NCI-H1105 treated with DMSO at 0.1 percent for 48 hours (cell line): ENCODE results near the gene CDC42.
"Not testable (repeated sequence)": the region's sequence is repeated elsewhere in the genome, so short reads cannot be mapped to it uniquely, and the experiment has no call there.

Source experiments
- DNase-seq: peaks from one replicate; lab custom pipeline; 2025; lab: John Stamatoyannopoulos, UW

Gene CDC42

GRCh38 chr1:22074803-22075202 is 22.3 kb downstream of the CDC42 start:
- DNase-seq, result no peak

GRCh38 chr1:22075718-22076117 is 23.2 kb downstream of the CDC42 start:
- no peak for DNase-seq

GRCh38 chr1:22076346-22076745 is 23.8 kb downstream of the CDC42 start:
- DNase-seq, result no peak

- DNase-seq, result no peak
Measured at GRCh38 chr1:22077728-22078127, 25.2 kb downstream of the CDC42 start.

GRCh38 chr1:22078133-22078532 is 25.6 kb downstream of the CDC42 start:
- no peak for DNase-seq

- no peak for DNase-seq
Measured at GRCh38 chr1:22080191-22080590, 27.7 kb downstream of the CDC42 start.

DNA sequence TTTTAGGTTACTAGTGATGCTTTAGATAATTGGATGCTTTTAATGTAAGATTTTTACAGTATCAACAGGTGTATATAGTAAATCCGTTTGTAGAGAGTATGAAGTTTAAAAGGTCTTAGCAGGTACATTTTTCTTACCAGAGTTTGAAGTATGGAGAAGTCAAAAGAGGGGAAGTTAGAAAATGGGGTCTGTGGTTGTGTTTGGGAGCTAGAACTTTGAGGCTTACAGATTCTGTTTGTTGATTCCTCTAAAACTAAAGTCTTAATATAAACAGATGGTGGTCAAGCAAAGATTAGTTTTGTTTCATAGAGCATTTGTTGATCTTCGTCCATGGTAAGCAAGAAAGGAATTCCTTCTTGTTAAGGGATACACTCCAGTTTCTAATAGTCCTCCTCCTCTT is 35.8 kb downstream of the CDC42 start:
- no peak for DNase-seq

- DNase-seq, result no peak
Measured at GRCh38 chr1:22089134-22089571, 36.6 kb downstream of the CDC42 start.

GRCh38 chr1:22089787-22090186 is 37.3 kb downstream of the CDC42 start:
- DNase-seq, result no peak

DNA sequence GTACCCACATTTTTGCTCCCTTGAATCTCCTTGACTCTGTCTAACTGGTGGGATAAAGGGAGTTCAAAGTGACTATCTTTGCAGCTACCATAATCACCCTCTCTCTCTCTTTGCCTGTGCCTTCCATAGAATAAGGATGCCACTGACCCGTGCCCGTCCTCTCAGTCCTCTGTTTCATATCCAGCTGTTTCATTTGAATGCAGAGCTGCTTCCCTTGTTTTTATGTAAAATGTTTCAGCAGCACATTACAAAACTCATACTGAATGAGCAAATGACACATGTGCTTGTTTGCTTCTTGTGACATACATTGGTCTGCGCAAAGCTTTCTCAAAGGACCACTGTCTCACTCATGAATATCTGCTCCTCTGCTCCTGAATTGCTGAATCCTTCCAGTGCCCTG is 38.4 kb downstream of the CDC42 start:
- no peak for DNase-seq

DNA sequence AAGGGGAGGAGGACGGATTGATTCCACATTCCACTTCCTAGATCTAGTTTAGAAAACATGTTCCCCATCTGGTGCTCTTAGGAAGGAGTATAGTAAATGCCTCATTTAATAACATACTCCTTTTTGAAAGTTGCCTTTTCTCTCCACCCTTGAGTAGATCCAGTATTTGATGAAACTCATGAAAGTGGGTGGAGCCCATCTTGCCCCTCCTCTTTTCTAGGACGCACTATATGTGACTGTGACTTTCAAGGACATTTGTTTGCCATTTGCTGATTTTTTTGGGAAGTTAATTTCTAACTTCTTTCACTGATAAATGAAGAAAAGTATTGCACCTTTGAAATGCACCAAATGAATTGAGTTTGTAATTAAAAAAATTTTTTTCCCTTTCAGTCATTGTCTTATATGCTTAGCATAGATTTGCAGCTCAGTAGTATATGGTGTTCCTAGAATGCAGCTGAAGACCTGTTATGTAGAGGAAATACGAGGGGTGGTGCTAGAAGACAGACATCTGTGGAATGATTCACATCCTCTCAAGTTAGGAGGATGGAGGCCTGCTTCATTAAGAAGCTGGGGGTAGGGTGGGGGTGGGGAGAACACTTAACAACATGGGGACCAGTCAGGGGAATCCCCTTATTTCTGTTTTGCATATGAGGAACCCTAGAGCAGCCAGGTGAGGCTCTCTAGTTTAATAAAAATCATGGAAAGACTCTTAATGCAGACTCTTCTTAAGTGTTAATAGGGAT is 39.7 kb downstream of the CDC42 start:
- DNase-seq, result not testable (repeated sequence)

GRCh38 chr1:22093513-22093912 is 41.0 kb downstream of the CDC42 start:
- DNase-seq, result no peak

DNA sequence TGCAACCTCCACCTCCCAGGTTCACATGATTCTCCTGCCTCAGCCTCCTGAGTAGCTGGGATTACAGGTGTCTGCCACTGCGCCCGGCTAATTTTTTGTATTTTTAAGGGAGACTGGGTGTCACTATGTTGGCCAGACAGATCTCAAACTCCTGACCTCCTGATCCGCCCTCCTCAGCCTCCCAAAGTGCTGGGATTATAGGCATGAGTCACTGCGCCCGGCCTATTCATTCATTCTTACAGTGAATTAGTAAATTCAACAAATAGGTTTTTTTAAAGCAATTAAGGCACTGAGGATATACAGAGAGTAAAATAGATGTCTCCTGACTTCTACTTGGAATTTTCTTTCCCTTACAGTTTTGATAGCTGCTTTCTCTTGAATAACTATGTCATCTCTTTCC is 43.5 kb downstream of the CDC42 start:
- no peak for DNase-seq

- no peak for DNase-seq
Measured at GRCh38 chr1:22096463-22096862, 44.0 kb downstream of the CDC42 start.

DNA sequence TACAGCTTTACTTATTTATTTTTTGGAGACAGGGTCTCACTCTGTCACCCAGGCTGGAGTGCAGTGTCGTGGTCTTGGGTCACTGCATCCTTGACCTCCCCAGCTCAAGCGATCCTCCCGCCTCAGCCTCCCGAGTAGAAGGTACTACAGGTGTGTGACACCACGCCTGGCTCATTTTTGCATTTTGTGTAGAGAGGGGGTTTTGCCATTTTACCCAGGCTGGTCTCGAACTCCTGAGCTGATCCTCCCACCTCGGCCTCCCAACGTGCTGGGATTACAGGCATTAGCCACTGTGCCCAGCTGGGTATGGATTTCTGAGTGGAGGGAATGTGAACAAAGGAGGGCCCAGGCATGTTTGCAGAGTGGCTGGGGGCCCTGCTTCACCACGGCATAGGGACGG is 46.2 kb downstream of the CDC42 start:
- no peak for DNase-seq

DNA sequence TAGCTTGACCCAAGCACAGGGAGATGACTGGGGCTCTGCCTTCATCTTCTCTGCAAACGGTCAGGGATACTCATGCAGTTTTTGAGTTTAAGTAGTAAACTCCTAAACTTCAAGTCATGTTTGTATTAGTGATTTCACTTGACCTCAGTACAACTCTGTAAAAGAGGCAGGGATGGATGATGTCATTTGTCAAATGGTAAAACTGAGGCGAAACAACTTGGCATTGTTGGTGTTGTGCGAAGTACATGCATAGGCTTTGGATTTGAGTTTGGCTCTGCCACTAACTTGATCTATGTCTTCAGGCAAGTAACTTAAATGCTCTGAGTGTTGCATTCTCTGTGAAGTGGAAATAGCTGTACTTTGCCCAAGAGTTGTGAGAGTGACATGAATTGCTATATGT is 47.7 kb downstream of the CDC42 start:
- no peak for DNase-seq

DNA sequence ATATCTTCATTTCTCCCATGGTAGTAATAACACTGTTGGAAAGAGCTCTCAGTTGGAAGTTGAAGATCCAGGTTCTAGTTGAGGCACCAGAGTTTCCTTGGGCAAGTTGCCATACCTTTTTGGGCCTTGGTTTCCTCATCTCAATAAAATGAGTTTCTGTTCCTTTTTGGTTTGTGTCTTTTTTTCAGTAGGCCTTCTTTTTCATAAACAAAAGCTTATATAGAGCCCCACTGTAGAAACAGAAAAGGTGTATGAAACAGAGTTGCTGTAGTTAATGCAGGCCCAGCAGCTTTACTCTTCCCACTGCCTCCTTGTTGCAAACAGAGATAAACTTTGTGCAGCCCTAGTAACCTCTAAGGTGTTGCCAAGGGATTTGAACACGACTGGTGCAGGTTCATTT is 48.7 kb downstream of the CDC42 start:
- DNase-seq, result no peak

DNA sequence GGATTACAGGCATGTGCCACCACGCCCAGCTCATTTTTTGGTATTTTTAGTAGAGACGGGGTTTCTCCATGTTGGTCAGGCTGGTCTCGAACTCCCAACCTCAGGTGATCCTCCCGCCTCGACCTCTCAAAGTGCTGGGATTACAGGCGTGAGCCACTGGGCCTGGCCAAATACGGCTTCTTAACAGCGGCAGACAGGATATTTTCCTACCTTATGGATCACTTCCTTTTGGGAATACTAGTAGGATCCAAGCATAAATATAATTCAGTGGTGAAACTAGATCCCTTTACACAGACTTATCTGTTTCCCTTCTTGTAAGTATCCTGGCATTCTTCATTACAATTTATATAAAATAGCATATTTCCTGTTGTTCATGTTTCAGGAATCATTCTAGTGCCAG is 49.5 kb downstream of the CDC42 start:
- no peak for DNase-seq

DNA sequence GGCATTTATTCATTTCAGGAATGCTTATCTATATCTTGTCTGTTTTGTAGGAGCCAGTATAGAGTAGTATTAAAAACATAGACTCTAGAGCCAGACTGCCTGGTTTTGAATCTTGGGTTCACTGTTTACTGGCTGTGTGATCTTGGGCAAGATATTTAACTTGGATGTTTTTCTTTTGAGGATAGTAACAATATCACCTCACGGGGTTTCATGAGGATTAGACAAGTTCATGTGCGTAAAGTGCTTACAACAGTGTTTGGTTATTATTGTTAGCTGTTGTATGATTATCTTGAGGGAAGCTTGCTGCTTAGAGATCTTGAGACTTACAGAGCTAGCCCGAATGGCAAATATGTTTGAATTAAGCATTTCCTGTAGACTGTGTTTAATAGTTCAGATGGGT is 50.2 kb downstream of the CDC42 start:
- DNase-seq, result no peak

DNA sequence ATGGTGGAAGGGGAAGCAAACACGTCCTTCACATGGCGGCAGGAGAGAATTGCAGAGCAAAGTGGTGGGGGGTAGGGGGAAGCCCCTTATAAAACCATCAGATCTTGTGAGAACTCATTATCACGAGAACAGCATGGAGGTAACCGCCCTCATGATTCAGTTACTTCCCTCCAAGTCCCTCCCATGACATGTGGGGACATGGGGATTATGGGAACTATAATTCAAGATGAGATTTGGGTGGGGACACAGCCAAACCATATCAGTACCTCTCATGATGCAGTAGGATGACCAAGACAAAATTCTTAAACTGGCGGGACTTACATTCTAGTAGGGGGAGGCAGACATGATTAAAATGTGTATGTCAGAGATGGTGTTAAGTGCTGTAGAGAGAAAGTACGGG is 51.6 kb downstream of the CDC42 start:
- DNase-seq, result no peak

GRCh38 chr1:22104865-22105437 is 52.4 kb downstream of the CDC42 start:
- DNase-seq, result no peak

DNA sequence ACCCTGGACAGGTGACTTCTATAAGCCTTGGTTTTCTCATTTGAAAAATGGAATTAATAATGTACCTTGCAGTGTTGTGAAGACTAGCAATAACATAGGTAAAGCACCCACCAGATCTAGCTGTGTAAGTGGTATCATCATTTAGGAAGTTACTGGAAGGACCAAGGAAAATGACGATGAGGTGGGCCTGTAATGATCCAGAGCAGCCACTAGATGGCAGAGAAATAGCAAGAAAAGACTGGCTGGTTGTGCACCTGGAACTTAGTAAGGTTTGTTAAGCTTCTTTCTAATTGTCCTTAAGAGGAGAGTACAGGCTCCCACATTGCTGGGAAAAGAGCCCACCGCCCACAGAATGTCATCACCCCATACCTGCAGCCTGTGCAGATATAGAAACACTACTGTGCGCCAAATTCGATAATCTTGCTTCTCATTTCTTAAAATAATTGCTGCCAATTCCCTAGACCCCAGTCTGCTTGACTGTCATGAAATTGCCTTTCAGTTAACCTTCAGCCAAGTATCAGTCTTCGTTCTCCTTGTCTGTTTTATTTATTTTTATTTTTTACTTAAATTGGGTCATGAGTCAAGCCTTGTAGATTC is 53.2 kb downstream of the CDC42 start:
- peak; percentile 53 for DNase-seq

DNA sequence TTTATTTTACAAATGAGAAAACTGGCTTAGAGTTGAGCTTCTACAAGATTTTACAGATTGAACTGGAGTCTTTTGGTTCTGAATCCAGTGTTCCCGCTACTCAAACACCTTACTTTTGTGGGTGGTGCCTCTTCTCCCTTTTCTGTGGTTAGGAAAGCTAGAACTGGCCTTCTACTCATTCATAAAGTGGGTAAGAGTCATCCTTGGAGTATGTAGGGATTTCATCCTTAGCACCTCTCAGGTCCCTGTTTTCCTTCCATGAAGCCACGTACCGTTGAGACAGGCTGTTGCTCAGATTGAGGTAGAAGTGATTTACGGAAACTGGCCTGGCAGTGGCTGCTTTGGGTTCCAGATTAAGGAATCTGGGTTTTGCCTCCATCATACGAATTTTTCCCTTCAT is 54.6 kb downstream of the CDC42 start:
- DNase-seq, result no peak
